Hematopoietic multipotent progenitor cell treated with erythropoietin and hydrocortisone succinate and interleukin-3 and kit ligand, for 8 days (in vitro differentiated cells): Measurements from ENCODE around the gene GLRX2.
"Not testable (repeated sequence)": the region's sequence is repeated elsewhere in the genome, so short reads cannot be mapped to it uniquely, and the experiment has no call there.

Experiments
- DNase-seq: peaks from one replicate; pipeline ENCODE4 v3.0.0-alpha.2; 2015

GLRX2 gene

DNA sequence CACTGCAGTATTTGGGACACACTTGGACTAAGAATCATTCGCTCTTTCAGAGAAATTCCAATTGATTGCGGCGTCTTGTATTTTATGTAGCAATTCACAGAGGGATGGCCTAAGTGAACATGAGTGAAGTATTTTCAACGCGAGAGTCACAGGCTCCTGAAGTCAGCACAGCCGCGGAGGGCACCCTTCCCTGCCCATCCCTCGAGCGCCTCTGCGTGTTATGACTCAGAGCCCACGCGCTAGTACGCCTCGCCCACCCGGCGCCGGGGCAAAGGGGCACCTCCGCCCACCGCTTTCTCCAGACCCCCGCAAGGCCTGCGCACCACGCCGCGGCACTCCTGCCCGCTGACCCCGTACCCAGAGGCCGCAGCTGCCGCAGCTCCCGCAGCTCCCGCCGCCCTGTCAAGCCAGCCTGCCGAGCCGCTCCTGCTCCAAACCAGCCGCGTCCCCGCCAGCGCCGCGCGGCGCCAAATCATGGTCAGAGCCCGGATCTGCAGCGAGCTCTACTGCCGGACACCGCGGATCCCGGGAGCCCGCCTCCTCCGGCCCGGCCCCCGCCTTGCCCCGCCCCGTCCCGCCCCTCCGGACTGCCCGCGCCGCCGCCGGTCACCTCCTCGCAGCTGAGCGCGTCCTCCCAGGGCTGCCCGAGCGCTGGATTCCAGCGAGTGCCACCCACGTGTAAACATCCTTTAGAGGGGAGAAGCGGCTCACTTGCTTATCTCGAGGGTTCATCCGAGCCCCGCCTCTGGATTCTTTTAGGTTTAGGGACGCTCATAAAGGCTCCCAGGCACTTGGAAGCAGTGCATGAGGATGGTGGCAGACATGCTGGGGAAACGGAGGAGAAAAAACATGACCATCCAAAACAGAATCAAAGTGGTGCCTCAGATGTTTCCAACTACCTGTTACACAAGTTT is at the start of gene GLRX2:
Gene GLRX2, minus strand, starts transcription at position 508 of the 914 bp plus-strand sequence. Its CDS starts 32 bp downstream, at position 476.
- peak; percentile 93 for DNase-seq

DNA sequence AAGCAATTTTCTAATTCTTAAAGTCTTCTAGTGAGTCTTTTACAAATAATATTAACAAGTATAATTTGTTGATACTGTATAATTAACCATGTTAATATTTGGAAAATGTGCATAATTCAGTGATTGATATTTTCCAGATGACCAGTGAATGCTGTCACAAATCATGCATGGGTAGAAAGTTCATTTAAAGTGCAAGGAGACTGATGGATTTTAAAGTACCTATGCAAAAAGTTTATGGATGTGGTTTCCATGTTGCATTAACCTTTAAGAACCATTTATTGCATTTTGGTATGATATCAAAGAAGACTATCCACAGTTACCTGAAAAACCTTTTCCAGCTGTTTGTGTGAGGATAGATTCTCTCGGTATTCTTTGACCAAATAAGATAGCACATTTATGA is 39.8 kb upstream of the GLRX2 start:
- DNase-seq = no peak

DNA sequence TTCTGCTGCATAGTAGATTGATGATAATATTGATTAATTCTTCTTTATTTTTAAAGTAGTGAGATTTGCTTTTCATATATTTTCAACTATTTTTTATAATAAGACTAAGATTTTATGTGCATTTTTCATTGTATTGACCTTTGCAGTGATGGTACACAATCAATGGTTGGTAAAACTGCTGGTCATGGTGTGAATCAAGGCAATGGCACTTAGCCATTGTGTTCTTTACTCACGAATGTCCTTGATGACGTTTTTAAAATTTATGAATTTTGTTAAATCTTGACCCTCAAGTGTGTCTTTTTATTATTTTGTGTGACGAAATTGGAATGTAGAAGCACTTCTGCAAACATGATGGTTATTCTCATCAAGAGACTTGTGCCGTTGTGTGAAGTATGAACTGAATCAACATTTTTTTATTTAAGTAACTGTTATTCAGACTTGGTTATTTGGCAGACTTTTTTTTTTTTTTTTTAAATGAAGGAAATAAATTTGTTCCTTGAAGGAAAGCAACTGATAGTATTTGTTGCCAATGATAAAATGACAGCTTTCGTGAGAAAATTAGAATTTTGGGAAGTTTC is 39.2 kb upstream of the GLRX2 start:
- no peak for DNase-seq

GRCh38 chr1:193143285-193143684 is 38.1 kb upstream of the GLRX2 start:
- peak; percentile 25 for DNase-seq

GRCh38 chr1:193142409-193142808 is 37.2 kb upstream of the GLRX2 start:
- DNase-seq = no peak

DNA sequence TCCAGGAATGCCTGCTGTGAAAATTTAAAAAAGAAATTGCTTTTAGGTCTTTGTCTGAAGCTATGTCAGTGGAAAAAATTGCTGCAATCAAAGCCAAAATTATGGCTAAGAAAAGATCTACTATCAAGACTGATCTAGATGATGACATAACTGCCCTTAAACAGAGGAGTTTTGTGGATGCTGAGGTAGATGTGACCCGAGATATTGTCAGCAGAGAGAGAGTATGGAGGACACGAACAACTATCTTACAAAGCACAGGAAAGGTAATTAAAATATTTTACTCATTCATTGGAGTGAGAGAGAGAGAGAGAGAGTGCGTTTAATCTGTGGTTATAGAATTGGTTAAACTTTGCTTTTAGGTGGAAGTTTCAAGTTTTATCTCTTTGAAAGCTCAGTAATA is 36.6 kb upstream of the GLRX2 start:
- DNase-seq = no peak

DNA sequence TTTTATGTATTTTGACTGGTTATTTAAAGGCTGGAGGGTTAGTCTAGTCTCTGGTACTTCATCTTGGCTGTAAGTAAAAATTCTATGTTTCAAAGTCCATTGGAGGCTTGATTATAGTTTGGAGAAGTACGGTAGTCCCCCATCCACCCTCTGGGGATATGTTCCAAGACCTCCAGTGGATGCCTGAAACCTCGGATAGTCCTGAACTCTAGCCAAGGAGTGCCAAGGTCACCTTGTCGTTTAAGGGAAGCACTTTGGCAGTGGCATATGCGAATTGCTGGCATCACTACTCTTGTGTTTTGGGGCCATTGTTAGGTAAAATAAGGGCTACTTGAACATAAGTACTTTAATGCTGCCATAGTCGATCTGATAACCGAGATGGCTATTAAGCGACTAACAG is 35.0 kb upstream of the GLRX2 start:
- no peak for DNase-seq

- DNase-seq = no peak
Observed at GRCh38 chr1:193131266-193131860, 26.1 kb upstream of the GLRX2 start.

- DNase-seq = no peak
Observed at GRCh38 chr1:193125369-193125768, 20.2 kb upstream of the GLRX2 start.

DNA sequence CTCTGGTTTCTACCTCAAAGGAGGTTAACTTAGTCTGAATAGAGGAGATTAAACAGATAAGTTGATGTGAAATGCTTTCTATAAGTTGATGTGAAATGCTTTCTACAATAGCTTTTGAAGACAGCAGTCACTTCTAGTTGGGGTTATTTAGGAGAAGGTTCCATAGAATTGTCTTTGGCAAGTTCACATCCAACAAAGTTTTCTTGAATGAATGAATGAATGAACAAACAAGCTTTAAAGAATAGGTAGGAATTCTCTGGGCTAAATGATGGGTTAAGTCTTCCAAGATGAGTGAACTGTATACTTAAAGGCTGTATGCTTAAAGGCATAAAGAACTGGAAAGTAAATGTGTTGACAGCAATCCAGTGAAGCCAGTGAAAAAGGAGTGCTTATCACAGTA is 18.5 kb upstream of the GLRX2 start:
- no peak for DNase-seq

- DNase-seq = peak; percentile 97
Observed at GRCh38 chr1:193121616-193122593, 16.7 kb upstream of the GLRX2 start, which contains the start of gene CDC73. CDC73 (plus strand) TSS chr1:193122031; CDS start chr1:193122201, 170 bp downstream.

GRCh38 chr1:193120604-193121166 is 15.5 kb upstream of the GLRX2 start:
- peak; percentile 12 for DNase-seq

DNA sequence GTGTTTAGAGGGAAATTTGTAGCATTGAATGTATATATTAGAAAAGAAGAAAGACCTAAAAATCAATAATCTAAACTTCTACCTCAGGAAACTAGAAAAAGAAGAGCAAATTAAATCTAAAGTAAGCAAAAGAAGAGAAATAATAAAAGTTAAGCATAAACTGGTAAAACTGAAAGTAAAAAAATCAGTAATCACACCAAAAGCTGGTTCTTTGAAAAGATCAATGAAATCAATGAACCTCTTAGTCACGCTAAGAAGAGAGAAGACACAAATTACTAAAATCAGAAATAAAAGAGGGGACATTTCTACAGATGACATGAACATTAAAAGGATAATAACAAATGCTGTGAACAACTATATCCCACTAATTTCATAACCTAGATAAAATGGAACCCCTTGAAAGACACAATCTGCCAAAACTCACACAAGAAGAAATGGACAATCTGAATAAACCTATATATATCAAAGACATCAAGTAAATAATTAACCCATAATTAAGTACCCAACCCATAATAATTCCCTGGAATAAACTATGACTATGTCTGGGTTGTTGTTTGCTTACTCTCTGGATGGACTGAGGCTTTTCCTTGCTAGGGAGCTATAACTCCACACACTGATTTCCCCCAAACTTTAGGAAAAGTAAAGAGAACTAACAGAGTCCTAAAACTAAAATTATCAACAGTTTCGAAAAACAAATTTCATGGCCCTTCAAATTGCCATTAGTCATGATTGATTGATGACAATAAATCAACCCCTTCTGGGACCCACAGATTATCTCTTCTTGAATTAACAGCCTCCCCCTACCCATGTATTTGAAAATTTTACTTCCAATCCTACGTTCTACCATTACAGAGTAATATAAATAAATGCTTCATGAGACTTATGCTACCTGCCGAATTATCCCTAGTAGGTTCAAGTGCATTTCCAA is 13.9 kb upstream of the GLRX2 start:
- no peak for DNase-seq

DNA sequence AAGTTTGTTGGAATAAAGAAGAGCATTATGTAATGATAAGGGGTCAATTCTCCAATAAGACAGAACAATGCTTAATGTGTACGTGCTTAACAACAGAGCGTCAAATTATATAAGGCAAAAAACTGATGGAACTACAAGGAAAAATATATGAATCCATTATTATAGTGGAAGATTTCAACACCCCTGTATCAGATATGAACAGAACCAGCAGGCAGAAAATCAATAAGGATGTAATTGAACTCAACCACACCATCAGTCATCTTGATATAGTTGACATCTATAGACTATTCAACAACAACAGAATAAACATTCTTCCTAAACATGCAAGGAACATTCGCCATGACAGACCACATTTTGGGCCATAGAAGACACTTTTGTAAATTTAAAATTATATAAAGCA is 13.0 kb upstream of the GLRX2 start:
- DNase-seq = no peak

DNA sequence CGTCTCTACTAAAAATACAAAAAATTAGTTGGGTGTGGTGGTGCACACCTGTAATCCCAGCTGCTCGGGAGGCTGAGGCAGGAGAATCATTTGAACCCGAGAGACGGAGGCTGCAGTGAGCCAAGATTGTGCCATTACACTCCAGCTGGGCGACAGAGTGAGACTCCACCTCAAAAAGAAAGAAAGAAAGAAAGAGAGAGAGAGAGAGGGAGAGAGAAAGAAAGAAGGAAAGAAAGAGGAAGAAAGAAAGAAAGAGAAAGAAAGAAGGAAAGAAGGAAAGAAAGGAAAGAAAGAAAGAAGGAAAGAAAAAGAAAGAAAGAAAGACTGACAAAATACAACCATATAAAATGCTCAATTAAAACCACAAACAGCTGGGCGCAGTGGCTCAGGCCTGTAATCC is 12.0 kb upstream of the GLRX2 start:
- not testable (repeated sequence) for DNase-seq

DNA sequence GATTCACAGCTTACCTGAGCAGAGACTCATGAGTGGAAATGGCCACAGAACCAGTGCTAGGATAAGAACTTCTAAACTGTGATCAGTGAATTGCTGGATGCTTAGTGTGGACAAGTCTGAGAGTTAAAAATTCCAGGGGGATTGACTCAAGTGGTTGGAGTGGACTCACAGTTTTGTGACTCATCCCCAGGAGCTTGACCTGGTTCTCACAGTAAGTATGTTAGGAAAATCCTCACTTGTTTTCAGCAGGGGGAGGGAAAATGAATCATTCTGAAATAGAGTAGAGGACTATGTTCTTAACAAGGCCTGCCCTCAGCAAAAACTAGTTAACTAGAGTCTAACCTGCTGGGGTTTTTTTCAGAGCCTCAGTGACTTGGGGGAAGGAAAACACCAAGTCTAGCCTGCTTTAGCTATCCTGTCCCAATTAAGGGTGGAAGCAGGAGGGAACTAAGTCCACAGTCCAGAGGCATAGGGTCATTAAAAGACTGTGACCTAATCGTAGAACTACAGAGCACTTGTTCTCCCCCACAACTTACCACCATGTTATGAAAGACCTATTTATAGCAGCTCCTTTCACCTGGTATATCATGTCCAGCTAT is 10.5 kb upstream of the GLRX2 start:
- no peak for DNase-seq

DNA sequence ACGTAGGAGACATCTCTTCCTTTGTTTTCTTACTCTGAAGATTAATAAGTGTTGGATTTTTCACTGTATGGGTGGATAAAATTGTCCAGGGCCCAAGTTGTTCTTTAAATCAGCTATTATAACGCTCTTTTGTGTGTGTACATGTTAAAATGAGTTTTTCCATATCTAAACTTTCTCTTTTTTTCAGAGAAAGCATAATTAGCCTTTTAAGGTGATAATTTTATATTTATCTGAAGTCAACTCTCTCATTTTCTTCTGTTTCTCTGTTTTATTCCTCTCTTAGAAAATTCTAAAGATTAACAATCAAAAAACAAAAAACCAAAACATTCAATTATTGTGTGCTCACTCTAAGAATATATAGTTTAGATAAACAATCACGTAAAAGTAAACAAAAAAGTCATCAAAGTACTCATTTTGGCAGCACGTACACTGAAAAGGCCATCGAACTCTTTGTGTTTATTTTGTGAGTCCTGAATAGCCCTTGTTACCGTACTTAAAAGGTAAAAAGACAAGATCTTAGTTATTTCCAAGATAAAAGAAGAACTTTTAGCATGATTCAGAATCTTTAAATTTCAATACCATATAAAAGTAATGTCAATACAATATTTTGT is 9.4 kb upstream of the GLRX2 start:
- no peak for DNase-seq

- no peak for DNase-seq
Observed at GRCh38 chr1:193113992-193114332, 8.7 kb upstream of the GLRX2 start.

DNA sequence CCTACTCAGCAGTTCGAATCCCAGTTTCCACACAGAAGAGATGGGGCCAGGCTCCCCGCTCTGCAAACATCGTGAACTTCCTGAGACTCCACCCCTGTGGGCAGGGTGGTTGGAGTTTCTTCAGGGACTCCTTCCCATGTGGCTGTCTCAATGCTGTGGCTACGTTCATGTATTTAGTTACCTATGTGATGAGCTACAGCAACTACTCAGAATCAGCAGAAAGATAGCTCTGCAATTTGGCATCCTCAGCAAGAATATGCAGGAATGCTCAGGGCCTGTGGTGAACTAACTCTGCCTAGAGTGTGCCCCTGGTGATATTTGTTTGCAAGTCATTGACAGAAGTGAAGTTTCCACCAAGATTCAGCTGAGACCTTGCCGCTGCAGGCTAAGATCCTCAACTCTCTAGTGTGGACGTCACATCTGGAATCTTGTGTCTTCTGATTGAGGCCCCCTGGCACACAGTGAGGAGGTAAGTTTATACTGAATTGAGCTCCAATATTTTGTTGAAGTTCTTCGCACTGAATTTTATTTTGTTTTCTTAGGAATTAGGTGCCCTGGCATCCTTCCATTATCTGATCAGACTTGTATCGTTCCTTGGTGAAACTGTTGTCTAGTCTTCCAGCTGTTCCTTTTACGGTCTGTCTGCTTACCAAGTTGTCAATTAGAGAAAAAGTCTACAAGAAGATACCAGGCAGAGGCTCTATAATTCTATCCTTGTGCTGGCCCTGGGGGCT is 8.2 kb upstream of the GLRX2 start:
- DNase-seq = no peak

- DNase-seq = no peak
Observed at GRCh38 chr1:193111641-193112090, 6.5 kb upstream of the GLRX2 start.
